RWPE2 (cell line): ENCODE measurements around the gene NUB1.

Experiments
- ATAC-seq: fragments of 200-7000 bp; cut with Tn5 transposase; 3 replicates; pipeline ENCODE4 v1.9.1; 2021; ENCODE audit warnings: low read depth
- DNase-seq: peaks from one replicate; pipeline ENCODE4 v3.0.0-alpha.2; 2020; ENCODE audit warnings: low spot score
- H3K27ac ChIP-seq: fragments of 450-650 bp; 2 replicates; pipeline ENCODE4 v1.5.1; 2017; ENCODE audit warnings: mild to moderate bottlenecking; ENCODE audit not compliant: poor library complexity, severe bottlenecking
- H3K27me3 ChIP-seq: fragments of 250-450 bp; sonication (Bioruptor Pico); 2 replicates; pipeline ENCODE4 v1.5.1; 2021; ENCODE audit warnings: mild to moderate bottlenecking, moderate library complexity; ENCODE audit not compliant: insufficient read depth, poor library complexity, severe bottlenecking
- H3K36me3 ChIP-seq: fragments of 250-450 bp; sonication (Bioruptor Pico); 2 replicates; pipeline ENCODE4 v1.5.1; 2020; ENCODE audit warnings: low read depth, mild to moderate bottlenecking, moderate library complexity
- H3K4me1 ChIP-seq: fragments of 250-450 bp; sonication (Bioruptor Pico); 2 replicates; pipeline ENCODE4 v1.5.1; 2021; ENCODE audit warnings: mild to moderate bottlenecking, moderate library complexity; ENCODE audit not compliant: insufficient read depth, poor library complexity, severe bottlenecking
- H3K4me3 ChIP-seq: fragments of 250-450 bp; sonication (Bioruptor Pico); 2 replicates; pipeline ENCODE4 v1.5.1; 2021; ENCODE audit warnings: mild to moderate bottlenecking, moderate library complexity; ENCODE audit not compliant: severe bottlenecking
- H3K9me3 ChIP-seq: fragments of 250-450 bp; sonication (Bioruptor Pico); 2 replicates; pipeline ENCODE4 v1.5.1; 2021; ENCODE audit warnings: mild to moderate bottlenecking, moderate library complexity; ENCODE audit not compliant: severe bottlenecking
- TF ChIP-seq, protein P1 (sequence below): fragments of 450-650 bp; IDR thresholded peaks from one replicate; pipeline ENCODE4 v1.5.1; 2017; ENCODE audit warnings: mild to moderate bottlenecking, moderate library complexity; ENCODE audit not compliant: poor library complexity, severe bottlenecking

Gene NUB1

GRCh38 chr7:151406886-151407583 lies 65.4 kb downstream of the NUB1 start:
- H3K27ac ChIP-seq, result no peak overlapping the region
- no peak for ATAC-seq
- H3K4me3 ChIP-seq, result no peak overlapping the region
- H3K4me1 ChIP-seq, result no peaks in the 10 kb centered on the region
- H3K36me3 ChIP-seq, result no peaks in the 10 kb centered on the region
- TF ChIP-seq, protein P1, sequence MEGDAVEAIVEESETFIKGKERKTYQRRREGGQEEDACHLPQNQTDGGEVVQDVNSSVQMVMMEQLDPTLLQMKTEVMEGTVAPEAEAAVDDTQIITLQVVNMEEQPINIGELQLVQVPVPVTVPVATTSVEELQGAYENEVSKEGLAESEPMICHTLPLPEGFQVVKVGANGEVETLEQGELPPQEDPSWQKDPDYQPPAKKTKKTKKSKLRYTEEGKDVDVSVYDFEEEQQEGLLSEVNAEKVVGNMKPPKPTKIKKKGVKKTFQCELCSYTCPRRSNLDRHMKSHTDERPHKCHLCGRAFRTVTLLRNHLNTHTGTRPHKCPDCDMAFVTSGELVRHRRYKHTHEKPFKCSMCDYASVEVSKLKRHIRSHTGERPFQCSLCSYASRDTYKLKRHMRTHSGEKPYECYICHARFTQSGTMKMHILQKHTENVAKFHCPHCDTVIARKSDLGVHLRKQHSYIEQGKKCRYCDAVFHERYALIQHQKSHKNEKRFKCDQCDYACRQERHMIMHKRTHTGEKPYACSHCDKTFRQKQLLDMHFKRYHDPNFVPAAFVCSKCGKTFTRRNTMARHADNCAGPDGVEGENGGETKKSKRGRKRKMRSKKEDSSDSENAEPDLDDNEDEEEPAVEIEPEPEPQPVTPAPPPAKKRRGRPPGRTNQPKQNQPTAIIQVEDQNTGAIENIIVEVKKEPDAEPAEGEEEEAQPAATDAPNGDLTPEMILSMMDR, result no peak
- DNase-seq, result no peak
- H3K27me3 ChIP-seq, result peaks cover 27% of the 10 kb centered on the region
- no peaks in the 10 kb centered on the region for H3K9me3 ChIP-seq

DNA sequence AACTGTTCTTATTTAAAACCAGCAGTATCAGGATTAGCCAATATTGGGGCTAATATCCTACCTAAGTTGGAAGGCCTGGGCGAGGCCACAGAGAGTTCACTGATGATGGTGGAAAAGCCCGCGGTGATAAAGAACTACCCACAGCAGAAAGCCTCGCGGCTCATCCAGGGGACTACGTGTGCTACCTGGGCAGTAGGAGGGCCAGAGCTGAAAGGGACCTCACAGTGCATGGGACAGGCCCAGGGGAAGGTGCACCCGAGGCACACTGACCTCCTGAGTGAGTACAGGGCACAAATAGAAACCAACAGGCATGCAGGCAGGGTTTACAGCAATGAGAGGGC lies 66.9 kb downstream of the NUB1 start:
- H3K9me3 ChIP-seq, result no peaks in the 10 kb centered on the region
- no peak overlapping the region for H3K4me3 ChIP-seq
- H3K27me3 ChIP-seq, result peaks cover 29% of the 10 kb centered on the region
- H3K27ac ChIP-seq, result no peak overlapping the region
- H3K4me1 ChIP-seq, result no peaks in the 10 kb centered on the region
- DNase-seq (no peak), ATAC-seq (no peak)
- TF ChIP-seq, protein P1, result no peak
- no peaks in the 10 kb centered on the region for H3K36me3 ChIP-seq

- ATAC-seq, result no peak
- no peak for DNase-seq
- TF ChIP-seq, protein P1, result no peak
These were observed 67.4 kb downstream of the NUB1 start for GRCh38 chr7:151408839-151409666.

DNA sequence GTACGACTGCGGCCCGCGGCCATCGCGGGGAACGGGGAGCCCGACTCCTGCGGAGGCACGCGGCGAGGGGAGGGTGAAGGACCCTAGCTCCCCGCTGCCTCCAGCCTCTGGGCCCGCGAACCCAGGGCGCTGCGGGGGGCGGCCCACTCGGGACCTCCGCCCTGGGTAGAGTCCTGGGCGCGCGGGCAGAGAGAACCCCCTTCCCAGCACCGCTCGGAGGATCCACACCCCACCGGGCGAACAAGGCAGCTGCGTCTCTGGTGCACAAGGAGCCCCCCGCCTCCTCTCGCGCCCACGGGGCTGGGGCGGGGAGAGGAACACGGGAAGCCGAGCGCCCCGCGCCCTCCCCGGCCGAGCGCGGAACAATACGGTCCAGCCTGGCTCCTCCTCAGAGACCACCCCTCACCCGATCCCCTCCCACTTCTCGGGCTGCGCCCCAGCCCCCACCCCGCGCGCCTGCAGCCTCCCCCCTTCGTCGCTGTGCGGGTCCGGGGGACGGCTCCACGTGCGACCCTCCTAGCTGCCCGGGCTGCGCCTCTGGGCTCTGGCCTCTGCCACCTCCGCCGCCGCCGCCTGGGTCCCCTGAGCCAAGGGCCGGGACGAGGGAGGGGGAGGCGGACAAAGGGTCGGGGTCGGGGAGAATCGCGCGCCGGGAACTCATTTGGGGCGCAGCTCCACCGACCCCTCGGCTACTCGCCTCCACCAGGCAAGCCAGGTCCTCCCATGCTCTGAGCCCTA lies 68.2 kb downstream of the NUB1 start, which contains the start of gene WDR86:
TSS of gene WDR86 (minus strand) at position 372 of the 738 bp plus-strand sequence. CDS start 449 bp downstream, outside the sequence.
- Histone ChIP-seq H3K27ac (no peak within 1 kb of the TSS), H3K27me3 (peaks cover 29% of the 10 kb centered on the region), H3K36me3 (no peaks in the 10 kb centered on the region), H3K4me3 (peak within 1 kb of the TSS; percentile 55), H3K9me3 (no peaks in the 10 kb centered on the region), H3K4me1 (no peaks in the 10 kb centered on the region)
- no peak for DNase-seq
- TF ChIP-seq, protein P1, result no peak
- ATAC-seq, result peak; percentile 46

More at GRCh38 chr7:151408839-151409666, 67.4 kb downstream of the NUB1 start:
- no peak overlapping the region for H3K27ac ChIP-seq
- H3K9me3 ChIP-seq, result no peaks in the 10 kb centered on the region
- peak overlapping the region; percentile 55 for H3K4me3 ChIP-seq
- peaks cover 29% of the 10 kb centered on the region for H3K27me3 ChIP-seq
- H3K4me1 ChIP-seq, result no peaks in the 10 kb centered on the region
- H3K36me3 ChIP-seq, result no peaks in the 10 kb centered on the region
